Measurements from ENCODE around the gene MEGF9.

DNA sequence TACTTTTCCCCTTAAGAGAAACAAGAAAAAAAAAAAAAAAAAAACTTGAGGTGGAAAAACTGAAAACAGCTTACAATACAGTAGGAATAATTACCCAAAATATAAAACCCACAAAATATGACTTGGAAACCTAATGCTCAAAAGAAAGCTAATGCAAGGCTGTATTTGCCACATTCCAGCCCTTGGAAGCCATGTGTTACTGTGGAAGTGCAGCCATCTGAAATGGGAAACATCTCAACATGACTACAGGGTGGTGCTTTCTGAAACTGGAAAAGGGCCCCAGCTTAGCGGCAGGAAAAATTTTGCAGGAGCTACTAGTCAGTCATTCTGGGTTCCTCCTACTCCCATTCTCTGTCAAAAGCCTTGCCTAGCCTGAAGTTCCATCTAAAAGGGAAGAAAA is 154.7 kb downstream of the MEGF9 start:
- TF ChIP-seq POLR2A (IDR thresholded peaks at IDR 0.05), result no peak
- no peak for TF ChIP-seq CTCF (IDR thresholded peaks at IDR 0.05)

All from sigmoid colon (tissue), 3 donors.